KMS-11 (cell line): Measurements from ENCODE around the gene GJD2.

ENCODE experiments used
- H2AFZ ChIP-seq: fragments of 200-600 bp; sonication (generic); 2 replicates; pipeline ENCODE4 v1.6.1; 2016; ENCODE audit warnings: antibody characterized with exemption, mixed run types, low read depth
- H3K27ac ChIP-seq: fragments of 200-600 bp; sonication (generic); 2 replicates; pipeline ENCODE4 v1.6.1; 2016; ENCODE audit warnings: mild to moderate bottlenecking, mixed run types
- H3K27me3 ChIP-seq: fragments of 200-600 bp; sonication (generic); 2 replicates; pipeline ENCODE4 v1.6.1; 2017; ENCODE audit warnings: mild to moderate bottlenecking, low read depth, mixed run types, moderate library complexity; ENCODE audit not compliant: insufficient read depth
- H3K36me3 ChIP-seq: fragments of 200-600 bp; sonication (generic); 2 replicates; pipeline ENCODE4 v1.6.1; 2017; ENCODE audit warnings: mild to moderate bottlenecking, mixed run types; ENCODE audit not compliant: insufficient read depth
- H3K4me1 ChIP-seq: fragments of 200-600 bp; sonication (generic); 2 replicates; pipeline ENCODE4 v1.6.1; 2016; ENCODE audit warnings: mild to moderate bottlenecking, low read depth, mixed run types; ENCODE audit not compliant: poor library complexity, severe bottlenecking
- H3K4me2 ChIP-seq: fragments of 200-600 bp; sonication (generic); 2 replicates; pipeline ENCODE4 v1.7.0; 2016; ENCODE audit warnings: mild to moderate bottlenecking, mixed run types
- H3K4me3 ChIP-seq: fragments of 200-600 bp; sonication (generic); IDR thresholded peaks from 2 replicates; pipeline ENCODE4 v1.6.1; 2017; ENCODE audit warnings: low read depth, low read length, mixed read lengths; ENCODE audit not compliant: insufficient read depth
- H3K79me2 ChIP-seq: fragments of 200-600 bp; sonication (generic); 2 replicates; pipeline ENCODE4 v1.6.1; 2016; ENCODE audit warnings: low read depth, mixed run types; ENCODE audit not compliant: insufficient read depth
- H3K9ac ChIP-seq: fragments of 200-600 bp; sonication (generic); 2 replicates; pipeline ENCODE4 v1.6.1; 2016; ENCODE audit warnings: mild to moderate bottlenecking, mixed run types
- H4K20me1 ChIP-seq: fragments of 200-600 bp; sonication (generic); 2 replicates; pipeline ENCODE4 v1.6.1; 2016; ENCODE audit warnings: mild to moderate bottlenecking, mixed run types; ENCODE audit not compliant: insufficient read depth
- CTCF ChIP-seq: fragments of 200-600 bp; sonication (generic); conservative IDR thresholded peaks from 2 replicates; pipeline ENCODE4 v1.6.1; 2017; ENCODE audit warnings: low read depth, mild to moderate bottlenecking, antibody characterized with exemption, low read length, moderate library complexity, mixed read lengths

Gene GJD2

DNA sequence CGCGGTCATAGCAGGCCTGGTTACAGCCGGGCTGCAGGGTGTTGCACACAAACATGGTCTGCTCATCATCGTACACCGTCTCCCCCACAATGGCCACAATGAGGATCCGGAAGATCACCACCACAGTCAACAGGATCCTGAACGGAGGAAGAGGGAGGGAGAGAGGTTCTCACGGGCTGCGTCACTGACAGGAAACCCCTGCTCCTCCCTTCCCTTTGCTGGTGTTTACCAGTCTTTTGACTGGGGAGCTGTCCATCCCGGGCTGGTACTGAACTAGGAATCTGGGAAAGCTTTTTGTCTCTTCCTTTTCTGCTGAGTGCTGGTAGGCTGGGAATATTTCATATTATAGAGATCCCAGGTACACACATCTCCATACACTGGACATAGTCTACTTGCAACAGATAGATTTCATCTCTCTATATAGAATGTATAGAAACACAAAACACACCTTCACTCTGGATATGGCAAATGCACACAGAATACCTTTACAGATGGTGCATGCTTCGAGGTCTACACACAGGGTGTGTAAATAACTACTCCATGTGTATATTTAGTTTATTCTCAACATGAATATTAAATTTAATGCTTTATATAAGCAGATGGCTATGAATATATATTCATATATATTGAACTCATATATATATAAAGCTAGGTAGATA lies 1.4 kb downstream of the GJD2 start:
- Histone ChIP-seq H4K20me1 (no peaks in the 10 kb centered on the region), H3K4me3 (no peak overlapping the region), H3K27ac (no peak overlapping the region), H3K4me2 (no peak overlapping the region), H3K79me2 (no peaks in the 10 kb centered on the region), H3K27me3 (no peaks in the 10 kb centered on the region), H3K36me3 (no peaks in the 10 kb centered on the region), H2AFZ (no peak overlapping the region), H3K4me1 (no peaks in the 10 kb centered on the region), H3K9ac (no peak overlapping the region)
- TF ChIP-seq CTCF = no peak

- Histone ChIP-seq H3K4me3 (no peak overlapping the region), H4K20me1 (no peaks in the 10 kb centered on the region), H3K36me3 (no peaks in the 10 kb centered on the region), H3K27me3 (no peaks in the 10 kb centered on the region), H3K79me2 (no peaks in the 10 kb centered on the region), H3K4me2 (no peak overlapping the region), H3K9ac (no peak overlapping the region), H2AFZ (no peak overlapping the region), H3K4me1 (no peaks in the 10 kb centered on the region), H3K27ac (no peak overlapping the region)
- no peak for TF ChIP-seq CTCF
These were observed 5.1 kb downstream of the GJD2 start for GRCh38 chr15:34749691-34750090.

- Histone ChIP-seq H2AFZ (no peak overlapping the region), H3K4me1 (no peaks in the 10 kb centered on the region), H3K9ac (no peak overlapping the region), H3K4me3 (no peak overlapping the region), H3K4me2 (no peak overlapping the region), H4K20me1 (no peaks in the 10 kb centered on the region), H3K27ac (no peak overlapping the region), H3K36me3 (no peaks in the 10 kb centered on the region), H3K79me2 (no peaks in the 10 kb centered on the region), H3K27me3 (no peaks in the 10 kb centered on the region)
- no peak for TF ChIP-seq CTCF
These were observed 15.5 kb downstream of the GJD2 start for GRCh38 chr15:34739346-34739745.

GRCh38 chr15:34738002-34738401 lies 16.8 kb downstream of the GJD2 start:
- H3K4me2 ChIP-seq = no peak overlapping the region
- no peaks in the 10 kb centered on the region for H4K20me1 ChIP-seq
- no peak for TF ChIP-seq CTCF
- no peak overlapping the region for H3K9ac ChIP-seq
- no peak overlapping the region for H3K4me3 ChIP-seq
- no peaks in the 10 kb centered on the region for H3K36me3 ChIP-seq
- no peaks in the 10 kb centered on the region for H3K79me2 ChIP-seq
- H3K27ac ChIP-seq = no peak overlapping the region
- no peaks in the 10 kb centered on the region for H3K27me3 ChIP-seq
- H2AFZ ChIP-seq = no peak overlapping the region
- H3K4me1 ChIP-seq = no peaks in the 10 kb centered on the region
